ACHN (cell line): ENCODE measurements around the gene RNF20.
"Not testable (repeated sequence)": the region's sequence is repeated elsewhere in the genome, so short reads cannot be mapped to it uniquely, and the experiment has no call there.

Experiments used
- DNase-seq: peaks from one replicate; pipeline ENCODE4 v3.0.0-alpha.2; 2015
- in situ Hi-C: cut with HindIII; loops from 2 replicates; pipeline ENCODE4 v1.10.0; 2017; ENCODE audit warnings: low sequenced_read_pairs, low pct_ligation_motif_present, low pct_unique_long_range_greater_than_20kb

RNF20 gene

DNA sequence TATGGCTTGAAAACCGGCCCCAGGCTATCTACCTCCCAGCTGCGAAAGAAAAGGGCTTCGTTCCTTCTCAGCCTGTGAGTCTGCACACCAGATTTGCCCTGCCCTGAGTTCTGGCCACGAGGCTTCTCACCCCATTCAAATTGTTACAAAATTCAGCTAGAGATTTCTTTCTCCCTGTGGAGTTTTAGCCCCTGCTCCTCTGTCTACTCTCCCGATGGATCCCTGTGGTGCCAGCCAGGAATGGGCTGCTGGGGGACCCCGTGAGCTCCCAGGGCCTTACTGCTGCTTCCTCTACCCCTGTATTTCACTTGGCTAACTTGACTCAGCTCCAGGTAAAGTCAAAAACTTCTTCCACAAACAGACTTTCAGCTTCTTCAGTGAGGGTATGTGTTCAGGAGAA, 9.3 kb upstream of the RNF20 start:
- in situ Hi-C loops, result no loop called here
- DNase-seq, result no peak

DNA sequence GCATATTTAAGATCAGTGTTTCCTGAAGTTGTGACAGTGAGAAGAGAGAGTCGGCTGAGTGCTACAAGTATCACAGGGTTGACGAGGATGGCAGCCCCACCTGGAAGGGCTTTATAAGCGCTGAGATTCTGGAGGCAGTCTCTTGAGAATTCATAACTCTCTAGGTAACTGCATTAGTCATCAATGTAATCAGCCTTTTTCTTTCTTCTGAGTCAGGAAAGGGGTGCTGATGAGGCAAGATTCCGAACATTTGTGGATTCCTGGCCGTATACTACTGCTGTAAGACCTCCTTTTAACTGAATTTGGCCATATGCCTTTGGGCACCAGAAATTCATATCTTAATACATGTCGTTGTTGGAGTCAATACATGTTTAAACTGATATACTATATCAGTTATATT, 6.6 kb upstream of the RNF20 start:
- DNase-seq, result no peak
- in situ Hi-C loops, result no loop called here

DNA sequence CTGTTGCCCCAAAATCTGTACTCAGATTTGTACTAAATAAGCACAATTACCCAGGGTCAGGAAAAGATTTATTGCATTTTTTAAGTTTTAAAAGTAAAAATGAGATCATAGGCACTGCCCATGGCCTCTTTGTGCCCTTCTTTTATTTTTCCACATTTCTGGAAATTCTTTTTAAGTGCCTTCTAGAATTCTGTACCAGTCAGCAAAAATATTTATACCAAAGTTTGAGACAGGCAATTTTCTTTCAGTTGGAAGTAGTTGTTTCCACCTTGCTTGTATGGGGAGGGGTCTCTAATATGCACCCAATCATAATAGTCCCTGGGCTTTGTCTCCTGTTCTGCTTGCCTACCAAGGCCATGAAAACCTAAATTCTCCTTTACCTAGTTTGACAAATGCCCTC, 5.6 kb upstream of the RNF20 start:
- in situ Hi-C loops, result no loop called here
- no peak for DNase-seq

DNA sequence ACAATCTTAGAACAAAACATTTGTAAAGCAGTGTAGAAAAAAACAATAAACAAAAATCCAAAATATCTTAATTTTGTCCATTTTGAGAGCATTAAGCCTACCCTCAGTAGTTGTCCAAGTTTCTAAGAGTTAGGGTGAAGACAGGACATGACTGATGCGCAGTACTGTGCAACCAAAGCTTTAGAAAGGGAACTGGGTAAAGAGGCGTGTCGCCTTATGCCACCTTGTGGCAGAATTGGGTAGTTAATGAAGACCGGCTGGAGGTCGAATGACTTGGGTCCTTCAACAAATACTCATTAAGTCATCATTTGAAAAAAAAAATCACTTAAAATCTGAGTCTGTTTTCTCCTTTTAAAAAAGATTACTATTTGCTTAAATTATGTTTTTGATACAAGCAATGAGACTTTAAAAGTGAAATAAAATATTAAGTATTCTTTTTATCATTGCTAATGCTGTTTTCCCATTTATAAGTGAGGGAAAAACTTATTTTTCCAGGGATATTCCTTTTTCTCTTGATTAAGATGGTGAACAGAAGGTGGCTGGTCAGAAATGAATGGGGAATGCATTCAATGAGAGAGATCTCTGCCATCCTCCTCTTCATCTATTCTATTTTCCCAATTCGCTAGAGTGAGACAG, 3.5 kb upstream of the RNF20 start:
- DNase-seq, result peak; percentile 73
- in situ Hi-C loops, result no loop called here

DNA sequence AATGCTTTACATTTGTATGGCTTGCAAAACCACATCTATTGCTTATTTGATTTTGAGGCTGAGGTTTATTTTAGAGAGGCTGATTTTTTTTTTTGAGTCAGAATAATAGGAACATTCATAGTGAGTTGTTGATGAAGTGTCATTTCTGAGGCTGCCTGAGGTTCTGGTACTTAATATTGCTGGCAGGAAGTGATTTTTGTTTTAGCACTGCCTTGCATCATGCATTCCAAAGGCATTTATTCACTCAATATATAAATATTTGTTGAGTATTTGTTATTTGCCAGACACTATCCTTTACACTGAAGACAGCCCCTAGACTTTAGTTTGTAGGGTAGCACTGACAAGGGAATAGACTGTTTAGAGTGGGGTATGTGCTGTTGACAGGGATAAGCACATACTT, 2.7 kb downstream of the RNF20 start:
- in situ Hi-C loops, result no loop called here
- DNase-seq, result no peak

DNA sequence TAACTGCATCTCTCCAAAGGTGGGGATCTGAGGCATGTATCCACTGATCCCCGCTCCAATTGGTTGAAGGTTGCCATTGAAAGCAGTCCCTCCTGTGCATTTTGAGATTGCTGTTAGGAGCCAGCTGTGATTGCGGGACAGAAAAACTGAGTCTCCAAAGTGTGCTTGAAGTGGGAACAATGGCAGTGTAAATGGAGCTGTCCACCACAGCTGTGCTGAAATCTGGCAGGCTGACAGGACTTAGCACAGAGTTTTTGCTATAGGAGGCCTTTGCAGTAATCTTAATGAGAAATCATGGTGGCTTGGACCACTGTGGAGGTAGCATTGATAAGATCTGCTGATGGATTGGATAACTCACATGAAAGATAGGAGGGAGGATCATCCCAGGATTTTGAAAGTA, 3.3 kb downstream of the RNF20 start:
- in situ Hi-C loops, result no loop called here
- DNase-seq, result peak; percentile 25

DNA sequence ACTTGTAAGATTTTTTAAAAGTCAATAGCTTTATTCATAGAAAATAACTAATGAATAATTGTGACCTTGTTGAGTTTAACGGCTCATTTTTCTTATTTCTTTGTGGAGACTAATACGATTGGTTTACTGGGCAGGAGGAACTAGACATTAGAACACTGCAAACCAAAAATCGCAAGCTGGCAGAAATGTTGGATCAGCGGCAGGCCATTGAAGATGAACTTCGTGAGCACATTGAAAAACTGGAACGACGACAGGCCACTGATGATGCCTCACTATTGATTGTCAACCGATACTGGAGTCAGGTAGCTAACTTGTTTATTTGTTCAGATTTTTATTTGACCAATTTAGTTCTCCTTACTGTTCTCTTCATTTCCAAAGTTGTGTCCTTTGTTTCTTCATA, 6.4 kb downstream of the RNF20 start:
- in situ Hi-C loops, result no loop called here
- no peak for DNase-seq

DNA sequence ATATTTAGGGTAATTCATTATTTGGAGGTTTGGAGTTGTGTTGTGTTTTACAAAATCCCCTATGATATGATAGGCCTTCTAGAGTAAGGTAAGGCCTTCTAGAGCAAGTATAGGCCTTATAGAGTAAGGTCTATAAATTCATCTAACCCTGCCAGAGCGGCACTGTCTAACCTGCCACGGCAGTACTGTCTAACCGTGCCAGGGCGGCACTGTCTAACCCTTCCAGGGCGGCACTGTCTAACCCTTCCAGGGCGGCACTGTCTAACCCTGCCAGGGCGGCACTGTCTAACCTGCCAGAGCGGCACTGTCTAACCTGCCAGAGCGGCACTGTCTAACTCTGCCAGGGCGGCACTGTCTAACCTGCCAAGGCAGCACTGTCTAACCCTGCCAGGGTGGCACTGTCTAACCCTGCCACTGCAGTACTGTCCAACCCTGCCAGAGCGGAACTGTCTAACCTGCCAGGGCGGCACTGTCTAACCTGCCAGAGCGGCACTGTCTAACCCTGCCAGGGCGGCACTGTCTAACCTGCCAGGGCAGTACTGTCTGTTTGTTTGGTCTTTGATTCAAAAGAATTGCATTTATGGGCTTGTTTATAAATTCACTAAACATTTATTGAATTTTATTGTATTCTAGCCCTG, 9.6 kb downstream of the RNF20 start:
- in situ Hi-C loops, result no loop called here
- no peak for DNase-seq

DNA sequence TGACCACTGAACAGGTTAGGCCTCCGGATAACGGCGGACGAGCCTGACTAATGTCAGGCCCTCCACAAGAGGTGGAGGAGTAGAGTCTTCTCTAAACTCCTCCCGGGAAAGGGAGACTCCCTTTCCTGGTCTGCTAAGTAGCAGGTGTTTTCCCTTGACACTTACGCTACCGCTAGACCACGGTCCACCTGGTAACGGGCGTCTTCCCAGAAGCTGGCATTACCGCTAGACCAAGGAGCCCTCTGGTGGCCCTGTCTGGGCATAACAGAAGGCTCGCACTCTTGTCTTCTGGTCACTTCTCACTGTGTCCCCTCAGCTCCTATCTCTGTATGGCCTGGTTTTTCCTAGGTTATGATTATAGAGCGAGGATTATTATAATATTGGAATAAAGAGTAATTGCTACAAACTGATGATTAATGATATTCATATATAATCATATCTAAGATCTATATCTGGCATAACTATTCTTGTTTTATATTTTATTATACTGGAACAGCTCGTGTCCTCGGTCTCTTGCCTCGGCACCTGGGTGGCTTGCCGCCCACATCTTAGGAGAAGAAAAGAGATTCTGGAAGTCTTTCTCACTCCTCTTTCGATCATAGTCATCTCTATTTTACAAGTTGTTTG, 15.9 kb downstream of the RNF20 start:
- DNase-seq, in situ Hi-C loops: not testable (repeated sequence)

DNA sequence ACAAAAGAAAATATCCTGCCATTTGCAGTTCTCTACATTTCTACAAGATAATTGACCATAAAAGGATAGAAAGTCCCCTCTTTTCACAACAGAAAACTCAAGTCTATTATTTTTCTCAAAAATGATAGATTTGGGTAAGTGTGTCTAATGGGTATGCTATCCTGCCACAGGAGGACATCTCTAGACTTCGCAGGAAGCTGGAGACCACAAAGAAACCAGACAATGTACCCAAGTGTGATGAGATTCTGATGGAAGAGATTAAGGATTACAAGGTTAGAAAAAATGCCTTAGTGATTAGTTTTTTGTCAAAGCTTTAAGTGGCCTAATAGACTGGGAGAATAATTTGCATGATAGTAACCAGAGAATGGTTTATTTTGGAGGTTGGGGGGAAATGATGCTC, 28.1 kb downstream of the RNF20 start:
- in situ Hi-C loops, result no loop called here
- DNase-seq, result no peak

DNA sequence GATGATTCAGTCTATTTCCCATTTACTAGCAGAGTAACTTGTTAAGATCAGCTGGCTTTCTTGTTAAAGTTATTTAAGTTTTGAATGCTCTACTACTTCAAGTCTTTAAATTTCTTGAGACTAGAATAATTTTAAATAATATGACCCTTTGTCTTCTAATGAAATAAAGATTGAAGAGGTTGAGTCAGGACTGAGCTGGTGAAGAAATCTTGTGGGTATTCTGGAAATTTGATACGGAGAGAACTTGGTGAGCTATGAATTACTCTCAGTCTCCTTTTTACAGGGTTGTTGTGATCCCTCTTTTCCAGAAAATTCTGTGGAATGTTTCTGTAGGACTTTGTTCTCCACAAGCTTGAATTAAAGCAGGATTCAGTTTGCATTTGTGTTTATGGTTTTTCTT, 29.3 kb downstream of the RNF20 start:
- in situ Hi-C loops, result no loop called here
- DNase-seq, result no peak

DNA sequence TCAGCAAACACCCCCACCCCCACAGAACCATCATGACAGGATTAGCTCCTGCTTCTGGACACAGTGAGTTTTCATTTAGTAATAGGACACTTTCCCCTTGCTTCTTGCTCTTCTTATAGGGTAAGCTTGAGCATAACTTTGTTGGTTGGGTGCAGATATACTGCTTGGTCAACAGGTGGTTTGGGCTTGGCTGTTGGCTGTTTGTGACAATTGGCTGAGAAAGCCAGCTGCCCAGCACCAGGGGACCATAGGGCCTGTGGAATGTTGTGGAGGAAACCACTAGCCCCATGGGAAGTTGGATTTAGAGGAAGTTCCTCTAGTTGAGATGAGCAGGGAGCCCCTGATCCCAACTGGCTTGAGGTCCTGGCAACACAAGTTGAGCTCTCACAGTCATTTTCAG, 30.6 kb downstream of the RNF20 start:
- in situ Hi-C loops, result no loop called here

DNA sequence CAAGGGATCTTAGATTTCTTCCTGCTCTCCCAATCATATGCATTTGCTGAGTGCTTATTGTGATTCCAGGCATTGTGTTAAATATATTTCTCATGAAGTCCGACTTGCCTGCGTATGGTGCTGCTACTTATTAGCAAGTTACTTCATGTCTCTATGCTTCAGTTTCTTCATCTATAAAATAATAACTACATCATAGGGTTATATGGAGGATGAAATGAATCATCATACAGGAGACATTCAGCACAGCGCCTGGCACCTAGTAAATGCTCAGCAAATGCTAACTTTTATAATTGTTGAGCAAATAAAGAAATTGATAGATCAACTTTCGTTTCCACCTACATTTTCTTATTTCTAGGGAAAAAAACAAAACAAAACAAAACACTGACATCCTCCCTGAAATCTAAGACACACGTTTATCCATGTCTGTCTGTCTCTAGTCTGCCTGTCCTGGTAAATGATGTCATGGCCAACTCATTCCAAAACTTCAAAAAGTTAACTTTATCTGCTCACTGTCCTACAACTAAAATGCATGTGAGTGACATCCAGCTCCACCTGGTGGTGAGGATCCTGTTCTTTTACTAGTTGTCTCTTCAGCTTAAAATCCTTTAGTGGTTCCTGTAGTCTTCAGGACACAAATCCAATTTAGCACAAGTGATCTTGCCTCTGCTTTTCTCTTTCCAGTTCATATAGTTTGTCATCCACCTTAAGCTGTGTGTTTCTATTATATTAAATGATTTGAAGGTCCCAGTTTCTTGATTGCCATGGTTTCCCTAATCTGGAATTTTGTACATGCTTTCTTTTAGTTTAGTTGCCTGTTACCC, 33.5 kb downstream of the RNF20 start:
- in situ Hi-C loops, result no loop called here
- DNase-seq, result peak; percentile 49

More for the DNA sequence above, 30.6 kb downstream of the RNF20 start:
- DNase-seq, result no peak

DNA sequence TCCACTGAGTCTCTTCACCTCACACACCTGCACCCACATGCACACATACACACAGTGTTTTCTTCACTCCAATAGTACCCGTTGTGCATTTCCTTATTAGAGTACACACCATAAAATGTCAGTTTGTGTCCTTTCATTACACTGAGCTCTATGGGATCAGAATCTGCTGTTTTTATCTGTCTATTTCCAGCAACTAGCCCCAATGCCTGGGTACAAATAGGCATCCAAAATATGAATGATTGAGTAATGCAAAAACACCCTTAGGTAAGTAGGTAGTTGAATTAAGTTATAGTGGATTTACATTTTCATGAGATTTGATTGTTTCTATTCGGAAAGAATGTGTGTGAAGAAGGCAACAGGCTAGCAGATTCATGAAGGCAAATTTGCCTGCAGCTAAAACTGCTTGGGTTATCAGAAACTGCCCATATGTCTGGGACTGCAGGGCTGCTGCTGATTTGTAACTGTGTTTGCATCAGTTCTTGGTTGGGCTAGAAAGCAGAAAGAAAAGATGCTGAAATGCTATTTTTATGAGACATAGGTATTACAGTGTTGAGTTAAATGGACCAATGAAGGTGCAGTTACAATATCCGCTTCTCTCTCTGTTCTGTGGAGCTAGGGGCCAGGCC, 34.2 kb downstream of the RNF20 start:
- in situ Hi-C loops, result no loop called here
- no peak for DNase-seq

DNA sequence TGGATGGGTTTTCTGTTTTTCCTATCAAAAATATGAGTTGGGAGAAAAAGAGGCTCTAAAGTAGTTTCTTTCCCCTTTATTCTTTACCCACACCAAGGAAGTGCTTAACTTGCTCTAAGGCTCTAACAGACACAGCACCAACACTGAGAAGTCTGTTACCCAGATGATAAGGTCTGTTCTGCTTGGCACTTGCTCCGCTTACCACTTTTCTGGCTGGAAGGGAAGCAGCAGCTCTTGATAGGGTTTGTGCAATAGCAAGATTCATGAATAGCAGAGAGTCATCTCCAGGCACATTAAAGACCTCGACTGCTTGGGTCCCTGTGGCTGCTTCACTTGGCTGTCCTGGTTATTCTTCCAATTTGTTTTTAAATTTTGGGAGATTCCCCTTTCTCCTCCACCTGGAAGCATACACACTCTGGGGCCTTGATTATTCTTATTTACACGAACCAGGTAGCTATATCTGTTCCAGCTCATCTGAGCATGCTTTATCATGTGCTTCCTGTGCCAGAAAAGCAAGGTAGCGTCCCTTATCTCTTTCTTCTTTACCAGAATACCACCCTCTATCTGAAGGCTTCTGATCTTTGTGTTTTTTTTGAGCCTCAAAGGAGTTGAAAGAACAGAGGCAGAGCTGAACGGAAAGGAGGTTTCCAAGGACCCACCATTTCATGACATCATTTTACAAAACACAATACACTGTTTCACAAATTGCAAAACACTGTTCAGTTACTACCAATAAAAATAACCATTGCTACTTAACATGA, 36.3 kb downstream of the RNF20 start:
- DNase-seq, result no peak
- in situ Hi-C loops, result no loop called here

DNA sequence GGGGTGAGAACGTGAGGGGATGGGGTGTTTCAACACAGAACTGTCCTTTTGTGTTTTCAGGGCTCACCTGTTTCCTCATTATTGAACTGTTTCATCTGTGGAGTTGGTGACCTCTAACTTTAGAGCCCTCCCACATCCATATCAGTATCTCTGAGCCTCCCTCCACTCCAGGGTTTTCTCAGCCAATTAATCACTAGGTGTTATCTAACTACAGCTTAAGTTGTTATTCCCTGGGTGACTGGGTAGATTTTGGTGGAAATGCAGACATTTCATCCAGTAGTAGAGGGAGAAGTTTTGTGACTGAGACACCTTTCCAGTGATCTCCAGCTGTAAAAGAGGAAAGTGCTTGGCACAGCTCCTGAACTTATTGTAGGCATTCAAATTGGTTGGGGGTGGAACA, 37.5 kb downstream of the RNF20 start:
- DNase-seq, result no peak
- in situ Hi-C loops, result no loop called here

DNA sequence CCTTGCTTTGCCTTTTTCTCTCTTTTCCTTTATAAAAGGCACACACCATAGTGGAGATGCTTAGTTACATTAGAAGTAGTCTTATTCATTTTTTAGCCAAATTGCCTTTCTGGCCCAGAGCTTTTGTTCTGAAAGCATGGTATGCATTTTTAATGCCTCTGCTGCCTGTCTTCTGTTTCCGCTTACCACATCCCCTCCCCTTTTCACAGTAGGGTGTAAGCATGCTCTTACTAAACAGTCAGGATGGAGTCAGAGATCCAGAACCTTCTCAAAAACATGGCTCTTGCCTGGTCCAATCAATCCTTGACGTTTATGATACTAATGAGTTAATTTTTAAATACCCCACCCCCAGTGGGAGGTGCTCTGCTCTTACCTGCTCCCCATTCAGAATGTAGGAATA, 38.7 kb downstream of the RNF20 start:
- no peak for DNase-seq
- in situ Hi-C loops, result no loop called here

DNA sequence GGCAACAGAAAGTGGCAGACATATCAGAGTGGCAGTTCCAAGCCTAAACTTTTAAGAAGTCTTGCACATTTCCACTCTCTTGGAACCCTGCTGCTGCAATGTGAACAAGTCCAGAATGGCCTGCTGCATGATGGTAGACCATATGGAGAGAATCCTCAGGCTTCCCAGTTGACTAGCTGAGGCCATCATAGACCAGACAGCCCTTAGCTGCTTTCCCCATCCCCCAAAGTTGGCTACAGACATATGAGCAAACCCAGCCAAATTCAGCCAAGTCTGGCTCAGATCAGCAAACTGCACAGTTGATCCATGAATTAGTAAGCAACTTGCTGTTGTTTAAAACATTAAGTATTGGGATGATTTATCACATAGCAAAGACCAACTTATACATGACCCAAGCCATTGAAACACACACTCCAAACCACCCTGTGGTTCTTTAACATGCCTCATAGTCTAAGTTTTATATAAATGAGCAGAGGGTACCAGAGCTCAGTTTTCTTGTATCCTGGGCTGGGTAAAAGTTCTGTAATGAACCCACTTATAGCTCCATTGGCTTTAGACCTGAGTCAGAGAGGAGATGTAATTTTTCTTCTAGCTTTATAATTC, 41.2 kb downstream of the RNF20 start:
- in situ Hi-C loops, result no loop called here

More for the DNA sequence above, 41.2 kb downstream of the RNF20 start:
- DNase-seq, result no peak
